Measurements from ENCODE around the gene TTC34.
"Not testable (repeated sequence)": the region's sequence is repeated elsewhere in the genome, so short reads cannot be mapped to it uniquely, and the experiment has no call there.

Gene TTC34

GRCh38 chr1:2754597-2754996, 46.9 kb downstream of the TTC34 start:
- DNase-seq = not testable (repeated sequence)

GRCh38 chr1:2752503-2752902, 49.0 kb downstream of the TTC34 start:
- DNase-seq = not testable (repeated sequence)

- not testable (repeated sequence) for DNase-seq
Measured at GRCh38 chr1:2751866-2752265, 49.6 kb downstream of the TTC34 start.

- not testable (repeated sequence) for DNase-seq
Measured at GRCh38 chr1:2750766-2751730, 50.4 kb downstream of the TTC34 start.

- DNase-seq = not testable (repeated sequence)
Measured at GRCh38 chr1:2750041-2750680, 51.3 kb downstream of the TTC34 start.

- not testable (repeated sequence) for DNase-seq
Measured at GRCh38 chr1:2748626-2749025, 52.9 kb downstream of the TTC34 start.

- DNase-seq = not testable (repeated sequence)
Measured at GRCh38 chr1:2694796-2695195, 106.7 kb downstream of the TTC34 start.

GRCh38 chr1:2690180-2690579, 111.3 kb downstream of the TTC34 start:
- DNase-seq = not testable (repeated sequence)

GRCh38 chr1:2688336-2688665, 113.2 kb downstream of the TTC34 start:
- DNase-seq = not testable (repeated sequence)

- DNase-seq = not testable (repeated sequence)
Measured at GRCh38 chr1:2687638-2688335, 113.7 kb downstream of the TTC34 start.

- DNase-seq = not testable (repeated sequence)
Measured at GRCh38 chr1:2687174-2687591, 114.3 kb downstream of the TTC34 start.

- not testable (repeated sequence) for DNase-seq
Measured at GRCh38 chr1:2686091-2686863, 115.2 kb downstream of the TTC34 start.

- not testable (repeated sequence) for DNase-seq
Measured at GRCh38 chr1:2685671-2686070, 115.8 kb downstream of the TTC34 start.

- DNase-seq = not testable (repeated sequence)
Measured at GRCh38 chr1:2684878-2685277, 116.6 kb downstream of the TTC34 start.

GRCh38 chr1:2684000-2684399, 117.5 kb downstream of the TTC34 start:
- DNase-seq = not testable (repeated sequence)

GRCh38 chr1:2683321-2683741, 118.2 kb downstream of the TTC34 start:
- not testable (repeated sequence) for DNase-seq

- DNase-seq = not testable (repeated sequence)
Measured at GRCh38 chr1:2682879-2683278, 118.6 kb downstream of the TTC34 start.

GRCh38 chr1:2676726-2677125, 124.8 kb downstream of the TTC34 start:
- not testable (repeated sequence) for DNase-seq

GRCh38 chr1:2671656-2672055, 129.8 kb downstream of the TTC34 start:
- not testable (repeated sequence) for DNase-seq

GRCh38 chr1:2659806-2660205, 141.7 kb downstream of the TTC34 start:
- DNase-seq = not testable (repeated sequence)

- DNase-seq = not testable (repeated sequence)
Measured at GRCh38 chr1:2657909-2658308, 143.6 kb downstream of the TTC34 start.

- DNase-seq = not testable (repeated sequence)
Measured at GRCh38 chr1:2657124-2657523, 144.4 kb downstream of the TTC34 start.

Measured in NCI-H2081 (cell line).